ENCODE results near the gene TMBIM1. TPM values are rescaled to one million over a fixed set of nuclear protein-coding genes. Genes with fewer than 3 reads are reported as not detected.

TMBIM1 gene
- total RNA-seq, 4 donors from 2014 or later = 183 to 282 (median 202) TPM

DNA sequence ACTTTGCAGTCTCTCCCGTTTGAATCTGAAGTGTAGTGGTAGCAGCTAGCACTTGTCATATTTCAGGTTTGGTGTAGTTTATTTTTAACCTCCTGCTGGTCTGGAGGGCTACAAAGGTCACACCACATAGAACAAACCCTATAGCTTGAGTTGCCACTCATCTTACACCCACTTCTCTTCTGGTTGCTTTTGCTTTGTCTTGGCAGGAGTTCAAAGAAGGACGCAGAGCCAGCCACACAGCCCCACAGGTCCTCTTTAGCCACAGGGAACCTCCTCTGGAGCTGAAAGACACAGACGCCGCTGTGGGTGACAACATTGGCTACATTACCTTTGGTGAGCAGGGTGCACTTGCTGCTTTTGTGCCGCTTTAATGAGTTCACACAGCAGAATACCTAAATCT lies 47.1 kb downstream of the TMBIM1 start:
- Histone ChIP-seq H3K9me3 (no peaks in the 10 kb centered on the region), H3K4me1 (no peaks in the 10 kb centered on the region), H3K4me3 (no peak overlapping the region), H3K27ac (no peak overlapping the region), H3K36me3 (peaks cover 12 to 99% (median 57%) of the 10 kb centered on the region in 3 donors), H3K27me3 (no peaks in the 10 kb centered on the region)
- DNase-seq (ENCODE audit: low spot score in 2 of 2) = no peak
- TF ChIP-seq POLR2A (IDR thresholded peaks at IDR 0.05) (no peak), EP300 (IDR thresholded peaks at IDR 0.05) (no peak)
- TF ChIP-seq, protein P1, sequence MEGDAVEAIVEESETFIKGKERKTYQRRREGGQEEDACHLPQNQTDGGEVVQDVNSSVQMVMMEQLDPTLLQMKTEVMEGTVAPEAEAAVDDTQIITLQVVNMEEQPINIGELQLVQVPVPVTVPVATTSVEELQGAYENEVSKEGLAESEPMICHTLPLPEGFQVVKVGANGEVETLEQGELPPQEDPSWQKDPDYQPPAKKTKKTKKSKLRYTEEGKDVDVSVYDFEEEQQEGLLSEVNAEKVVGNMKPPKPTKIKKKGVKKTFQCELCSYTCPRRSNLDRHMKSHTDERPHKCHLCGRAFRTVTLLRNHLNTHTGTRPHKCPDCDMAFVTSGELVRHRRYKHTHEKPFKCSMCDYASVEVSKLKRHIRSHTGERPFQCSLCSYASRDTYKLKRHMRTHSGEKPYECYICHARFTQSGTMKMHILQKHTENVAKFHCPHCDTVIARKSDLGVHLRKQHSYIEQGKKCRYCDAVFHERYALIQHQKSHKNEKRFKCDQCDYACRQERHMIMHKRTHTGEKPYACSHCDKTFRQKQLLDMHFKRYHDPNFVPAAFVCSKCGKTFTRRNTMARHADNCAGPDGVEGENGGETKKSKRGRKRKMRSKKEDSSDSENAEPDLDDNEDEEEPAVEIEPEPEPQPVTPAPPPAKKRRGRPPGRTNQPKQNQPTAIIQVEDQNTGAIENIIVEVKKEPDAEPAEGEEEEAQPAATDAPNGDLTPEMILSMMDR (IDR thresholded peaks at IDR 0.05) = no peak
- WGBS, 2 donors = 80 to 82% methylated on average over 5 of the region's 5 CpGs

DNA sequence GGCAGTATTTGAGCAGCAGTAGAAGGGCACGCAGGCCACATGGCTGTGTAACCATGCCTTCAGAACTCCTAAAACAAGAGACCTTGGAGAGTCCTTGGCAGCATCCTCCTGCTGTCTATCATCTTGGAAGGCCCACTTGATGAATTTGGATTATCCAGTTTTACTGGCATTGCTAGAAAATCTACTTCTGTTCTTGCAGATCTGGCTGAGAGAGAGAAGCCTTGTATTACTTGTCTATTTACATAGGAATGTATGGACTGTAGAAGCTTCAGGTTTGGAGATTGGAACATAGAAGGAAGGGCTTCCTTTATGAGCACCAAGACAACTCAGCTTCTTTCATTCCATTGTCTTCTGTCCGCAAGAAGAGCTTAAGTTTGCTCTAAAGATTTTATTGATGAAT lies 47.6 kb downstream of the TMBIM1 start:
- TF ChIP-seq POLR2A (IDR thresholded peaks at IDR 0.05) (no peak), EP300 (IDR thresholded peaks at IDR 0.05) (no peak)
- TF ChIP-seq, protein P1 (IDR thresholded peaks at IDR 0.05) = no peak
- H3K4me1 ChIP-seq = no peaks in the 10 kb centered on the region
- peaks cover 10 to 99% (median 52%) of the 10 kb centered on the region in 3 donors for H3K36me3 ChIP-seq
- no peak for DNase-seq (ENCODE audit: low spot score in 2 of 2)
- 88 to 93% methylated on average over 2 of the region's 2 CpGs for WGBS, 2 donors
- no peaks in the 10 kb centered on the region for H3K27me3 ChIP-seq
- H3K4me3 ChIP-seq = no peak overlapping the region
- H3K27ac ChIP-seq = no peak overlapping the region
- H3K9me3 ChIP-seq = no peaks in the 10 kb centered on the region

DNA sequence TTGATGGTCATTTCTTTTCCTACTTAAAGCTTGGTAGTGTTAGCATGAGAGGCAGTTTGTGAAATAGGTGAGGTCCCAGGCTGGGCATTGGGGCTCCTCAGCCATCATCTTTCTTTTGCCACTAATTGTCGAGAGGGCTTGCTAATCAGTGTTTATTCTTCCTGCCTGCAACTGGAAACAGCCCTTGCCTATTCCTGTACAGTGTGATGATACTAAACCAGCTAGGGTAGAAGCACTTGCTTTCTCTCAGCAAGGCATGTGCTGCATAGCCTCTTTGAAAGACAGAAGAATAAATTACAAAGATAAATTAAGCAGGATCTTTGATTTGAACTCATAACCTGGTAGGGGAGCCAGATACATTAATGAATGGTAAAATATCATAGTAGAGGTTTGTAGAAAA lies 48.1 kb downstream of the TMBIM1 start:
- TF ChIP-seq, protein P1 (IDR thresholded peaks at IDR 0.05) = no peak
- TF ChIP-seq EP300 (IDR thresholded peaks at IDR 0.05) (no peak), POLR2A (IDR thresholded peaks at IDR 0.05) (no peak)
- H3K9me3 ChIP-seq = no peaks in the 10 kb centered on the region
- no peak overlapping the region for H3K27ac ChIP-seq
- no peak for DNase-seq (ENCODE audit: low spot score in 2 of 2)
- peaks cover 10 to 99% (median 50%) of the 10 kb centered on the region in 3 donors for H3K36me3 ChIP-seq
- WGBS, 2 donors = 85 to 89% methylated on average over 1 of the region's 1 CpG
- no peaks in the 10 kb centered on the region for H3K4me1 ChIP-seq
- no peaks in the 10 kb centered on the region for H3K27me3 ChIP-seq
- H3K4me3 ChIP-seq = no peak overlapping the region

DNA sequence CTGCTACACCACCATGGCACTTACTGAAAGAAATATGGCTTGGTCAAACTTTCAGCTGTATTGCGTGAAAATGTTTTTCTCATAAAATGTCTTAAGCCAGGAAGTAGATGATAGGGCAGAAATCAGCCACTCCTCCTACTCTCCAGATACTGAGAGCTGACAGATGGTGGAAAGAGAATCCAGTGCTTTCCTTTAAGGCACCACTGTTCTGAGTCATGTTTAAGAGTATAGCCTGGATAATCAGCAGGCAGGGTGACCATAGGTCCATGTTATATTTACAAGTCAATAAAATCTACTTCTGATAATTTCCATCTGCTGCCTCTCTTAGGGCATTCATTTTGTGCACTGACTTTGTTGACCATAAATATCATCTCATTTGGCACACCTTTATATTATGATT lies 53.4 kb downstream of the TMBIM1 start:
- Histone ChIP-seq H3K27me3 (no peaks in the 10 kb centered on the region), H3K36me3 (peaks cover 4 to 93% (median 31%) of the 10 kb centered on the region in 3 donors), H3K4me1 (peaks cover 0 to 4% (median 2%) of the 10 kb centered on the region in 4 donors), H3K4me3 (no peak overlapping the region), H3K27ac (no peak overlapping the region), H3K9me3 (no peaks in the 10 kb centered on the region)
- no peak for DNase-seq (ENCODE audit: low spot score in 2 of 2)
- WGBS, 2 donors = 84 to 93% methylated on average over 1 of the region's 1 CpG
- TF ChIP-seq EP300 (IDR thresholded peaks at IDR 0.05) = no peak
- TF ChIP-seq POLR2A (IDR thresholded peaks at IDR 0.05) = no peak
- TF ChIP-seq, protein P1 (IDR thresholded peaks at IDR 0.05) = no peak

DNA sequence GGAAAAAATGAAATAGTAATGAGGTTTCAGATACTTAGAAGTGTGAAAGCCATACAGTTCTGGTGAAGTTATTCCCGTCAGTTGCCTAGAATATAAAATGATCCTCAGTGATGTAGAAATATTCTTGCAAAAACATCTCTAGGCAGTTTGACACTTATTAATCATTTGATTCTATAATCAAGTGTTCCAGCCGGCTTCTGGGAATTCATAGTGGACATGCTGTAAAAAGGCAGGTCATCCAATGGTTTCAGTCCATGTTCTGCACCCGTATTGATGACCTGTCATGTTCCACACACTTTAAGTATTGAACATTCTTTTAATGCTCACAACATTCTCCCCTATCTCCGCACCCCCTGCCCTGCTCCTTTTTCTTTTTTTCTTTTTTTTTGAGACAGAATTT lies 55.5 kb downstream of the TMBIM1 start:
- H3K9me3 ChIP-seq = no peaks in the 10 kb centered on the region
- peaks cover 0 to 4% (median 2%) of the 10 kb centered on the region in 4 donors for H3K4me1 ChIP-seq
- no peak overlapping the region for H3K4me3 ChIP-seq
- no peaks in the 10 kb centered on the region for H3K27me3 ChIP-seq
- 91 to 92% methylated on average over 4 of the region's 4 CpGs for WGBS, 2 donors
- DNase-seq (ENCODE audit: low spot score in 2 of 2) = no peak
- H3K36me3 ChIP-seq = peaks cover 4 to 94% (median 32%) of the 10 kb centered on the region in 3 donors
- TF ChIP-seq, protein P1 (IDR thresholded peaks at IDR 0.05) = no peak
- no peak for TF ChIP-seq POLR2A (IDR thresholded peaks at IDR 0.05)
- no peak for TF ChIP-seq EP300 (IDR thresholded peaks at IDR 0.05)
- H3K27ac ChIP-seq = no peak overlapping the region

Measured in tibial nerve (tissue), 4 donors.